NCI-H1048 (cell line): Measurements from ENCODE around the gene CFAP161.

Experiments
- DNase-seq: peaks from one replicate; lab custom pipeline; 2025; lab: John Stamatoyannopoulos, UW

Gene CFAP161

GRCh38 chr15:81184188-81184587 lies 50.1 kb downstream of the CFAP161 start:
- DNase-seq: no peak

- DNase-seq: no peak
Measured at GRCh38 chr15:81185631-81186295, 51.7 kb downstream of the CFAP161 start.

GRCh38 chr15:81188354-81188753 lies 54.3 kb downstream of the CFAP161 start:
- DNase-seq: no peak

GRCh38 chr15:81189583-81190283 lies 55.7 kb downstream of the CFAP161 start:
- no peak for DNase-seq

- no peak for DNase-seq
Measured at GRCh38 chr15:81190922-81191507, 56.9 kb downstream of the CFAP161 start.

- DNase-seq: no peak
Measured at GRCh38 chr15:81191701-81192100, 57.6 kb downstream of the CFAP161 start.

- no peak for DNase-seq
Measured at GRCh38 chr15:81194723-81195122, 60.7 kb downstream of the CFAP161 start.

GRCh38 chr15:81195339-81195864 lies 61.3 kb downstream of the CFAP161 start:
- no peak for DNase-seq

GRCh38 chr15:81196576-81197254 lies 62.6 kb downstream of the CFAP161 start, which contains the start of gene IL16:
Gene IL16, plus strand, starts transcription at chr15:81196879. Its CDS starts 28,521 bp downstream, at chr15:81225400.
- no peak for DNase-seq

GRCh38 chr15:81197255-81197630 lies 63.2 kb downstream of the CFAP161 start:
- DNase-seq: no peak

GRCh38 chr15:81197688-81198281 lies 63.7 kb downstream of the CFAP161 start:
- DNase-seq: no peak
